ENCODE results near the gene RTN3. TPM values are rescaled to one million over a fixed set of nuclear protein-coding genes. Genes with fewer than 3 reads are reported as not detected.

The RTN3 gene
- total RNA-seq, 2 experiments from 2014 or later = 42.2 to 43.0 TPM

DNA sequence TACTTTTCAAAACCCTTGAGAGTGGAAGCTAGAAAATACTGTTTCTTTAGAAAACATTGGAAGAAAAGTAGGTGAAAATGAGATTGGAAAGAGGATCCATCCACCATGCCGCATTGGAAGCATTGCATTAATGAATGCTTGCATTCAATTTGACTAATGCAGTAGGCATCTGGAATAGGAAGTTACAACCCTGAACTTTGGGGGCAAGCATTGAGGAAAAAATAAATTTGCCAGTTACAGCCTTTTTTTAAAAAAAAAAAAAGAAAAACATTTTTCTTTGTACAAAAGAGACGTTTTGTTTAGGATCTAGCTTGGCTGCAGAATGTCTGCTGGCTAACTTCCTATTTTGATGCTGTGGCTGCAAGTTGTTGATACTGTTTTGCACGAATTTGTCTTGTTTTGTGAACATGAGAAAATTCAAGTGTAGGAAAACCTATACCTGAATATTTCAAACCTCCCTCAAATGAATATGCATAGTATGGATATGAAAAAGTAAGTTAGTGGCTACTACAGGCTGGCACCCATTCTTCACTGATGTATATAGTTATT, 28.1 kb downstream of the RTN3 start:
- DNase-seq (no peak), ATAC-seq (no peak)
- Mint-ChIP-seq H3K27ac (no peak overlapping the region), H3K9me3 (ENCODE audit: low read depth) (no peaks in the 10 kb centered on the region), H3K4me3 (no peak overlapping the region), H3K4me1 (no peaks in the 10 kb centered on the region), H3K27me3 (no peaks in the 10 kb centered on the region), H3K36me3 (ENCODE audit: low read depth) (peaks cover under 1% of the 10 kb centered on the region)
- ChIA-PET POLR2A (no interaction called here), CTCF (interaction anchor here (0.9 to 1.7 kb wide), 3 partner anchors 10 to 29 kb away, joined by 4 to 5 read pairs (median 5); no protein-coding TSS in a partner anchor)
- intact Hi-C loops (cut with DNase I, micrococcal nuclease) = no loop called here

DNA sequence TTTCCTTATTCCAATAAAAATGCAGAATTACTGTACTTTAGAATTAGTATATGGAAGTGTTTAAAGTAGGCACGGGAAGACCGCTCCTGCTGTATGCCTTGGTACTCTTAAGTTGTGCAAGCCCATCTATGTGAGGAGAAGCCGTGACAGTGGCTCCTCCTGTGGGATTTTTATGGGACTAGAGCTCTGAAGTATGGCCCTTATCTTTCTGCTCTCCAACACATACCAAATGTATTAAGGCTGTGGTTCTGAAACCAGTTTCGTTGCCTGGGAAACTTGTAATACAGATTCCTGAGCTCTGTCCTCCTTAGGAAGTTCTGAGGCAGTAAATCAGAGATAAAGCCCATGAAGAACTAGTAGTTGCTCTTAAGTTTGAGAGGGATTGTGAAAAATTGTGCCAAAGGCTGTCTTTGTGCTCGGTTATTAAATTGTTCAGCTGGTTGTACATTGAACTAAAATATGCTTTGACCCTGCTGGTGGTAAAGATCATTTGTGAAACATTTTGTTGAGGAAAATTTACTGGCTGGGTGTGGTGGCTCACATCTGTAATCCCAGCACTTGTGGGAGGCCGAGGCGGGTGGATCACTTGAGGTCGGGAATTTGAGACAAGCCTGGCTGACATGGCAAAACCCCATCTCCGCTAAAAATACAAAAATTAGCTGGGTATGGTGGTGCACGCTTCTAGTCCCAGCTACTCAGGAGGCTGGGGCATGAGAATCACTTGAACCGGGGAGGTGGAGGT, 29.3 kb downstream of the RTN3 start:
- Mint-ChIP-seq H3K9me3 (ENCODE audit: low read depth) (no peaks in the 10 kb centered on the region), H3K4me1 (peaks cover 5% of the 10 kb centered on the region), H3K36me3 (ENCODE audit: low read depth) (peaks cover 3% of the 10 kb centered on the region), H3K27ac (no peak overlapping the region), H3K4me3 (no peak overlapping the region), H3K27me3 (no peaks in the 10 kb centered on the region)
- ChIA-PET CTCF (interaction anchor here (0.7 to 1.4 kb wide), 2 partner anchors 27 to 528 kb away, joined by 3 to 6 read pairs; no protein-coding TSS in a partner anchor), POLR2A (no interaction called here)
- intact Hi-C loops (cut with DNase I, micrococcal nuclease) = no loop called here
- ATAC-seq = no peak
- no peak for DNase-seq

- ChIA-PET CTCF (interaction anchor here (0.6 to 1.4 kb wide), 2 partner anchors 11 to 26 kb away, joined by 3 to 6 read pairs; no protein-coding TSS in a partner anchor), POLR2A (interaction anchor here (0.6 kb wide), 1 partner anchor 24 kb away, joined by 5 read pairs; no protein-coding TSS in a partner anchor)
- ATAC-seq (no peak), DNase-seq (no peak)
- no peaks in the 10 kb centered on the region for H3K9me3 Mint-ChIP-seq (ENCODE audit: low read depth)
- intact Hi-C loops (cut with DNase I, micrococcal nuclease) = no loop called here
- H3K4me3 Mint-ChIP-seq = no peak overlapping the region
- peaks cover 5% of the 10 kb centered on the region for H3K4me1 Mint-ChIP-seq
- H3K27me3 Mint-ChIP-seq = no peaks in the 10 kb centered on the region
- H3K27ac Mint-ChIP-seq = no peak overlapping the region
- H3K36me3 Mint-ChIP-seq (ENCODE audit: low read depth) = peaks cover 3% of the 10 kb centered on the region
Observed at GRCh38 chr11:63711838-63712237, 30.5 kb downstream of the RTN3 start.

- Mint-ChIP-seq H3K27ac (no peak overlapping the region), H3K36me3 (ENCODE audit: low read depth) (peaks cover 3% of the 10 kb centered on the region), H3K4me3 (no peak overlapping the region), H3K4me1 (peaks cover 5% of the 10 kb centered on the region), H3K27me3 (no peaks in the 10 kb centered on the region), H3K9me3 (ENCODE audit: low read depth) (no peaks in the 10 kb centered on the region)
- DNase-seq (no peak), ATAC-seq (no peak)
- POLR2A ChIA-PET = no interaction called here
- intact Hi-C loops (cut with DNase I, micrococcal nuclease) = no loop called here
- CTCF ChIA-PET = interaction anchor here (0.6 to 1.8 kb wide), 3 partner anchors 35 to 233 kb away, joined by 3 to 4 read pairs (median 3); no protein-coding TSS in a partner anchor
Observed at GRCh38 chr11:63713766-63714165, 32.5 kb downstream of the RTN3 start.

GRCh38 chr11:63716046-63716445, 34.7 kb downstream of the RTN3 start:
- Mint-ChIP-seq H3K4me1 (peaks cover 5% of the 10 kb centered on the region), H3K27ac (no peak overlapping the region), H3K27me3 (no peaks in the 10 kb centered on the region), H3K9me3 (ENCODE audit: low read depth) (no peaks in the 10 kb centered on the region), H3K4me3 (no peak overlapping the region), H3K36me3 (ENCODE audit: low read depth) (peaks cover 3% of the 10 kb centered on the region)
- DNase-seq (no peak), ATAC-seq (no peak)
- CTCF ChIA-PET = interaction anchor here (0.7 to 1.1 kb wide), 2 partner anchors 19 to 452 kb away, joined by 3 read pairs; no protein-coding TSS in a partner anchor
- POLR2A ChIA-PET = no interaction called here
- intact Hi-C loops (cut with DNase I, micrococcal nuclease) = no loop called here

GRCh38 chr11:63719001-63719400, 37.7 kb downstream of the RTN3 start:
- no peaks in the 10 kb centered on the region for H3K27me3 Mint-ChIP-seq
- H3K9me3 Mint-ChIP-seq (ENCODE audit: low read depth) = no peaks in the 10 kb centered on the region
- no peak overlapping the region for H3K4me3 Mint-ChIP-seq
- POLR2A ChIA-PET = no interaction called here
- CTCF ChIA-PET = interaction anchor here (1.8 kb wide), 1 partner anchor 11 kb away, joined by 4 read pairs; no protein-coding TSS in a partner anchor
- H3K27ac Mint-ChIP-seq = no peak overlapping the region
- intact Hi-C loops (cut with DNase I, micrococcal nuclease) = no loop called here
- ATAC-seq (no peak), DNase-seq (no peak)
- peaks cover 3% of the 10 kb centered on the region for H3K36me3 Mint-ChIP-seq (ENCODE audit: low read depth)
- H3K4me1 Mint-ChIP-seq = peaks cover 5% of the 10 kb centered on the region

DNA sequence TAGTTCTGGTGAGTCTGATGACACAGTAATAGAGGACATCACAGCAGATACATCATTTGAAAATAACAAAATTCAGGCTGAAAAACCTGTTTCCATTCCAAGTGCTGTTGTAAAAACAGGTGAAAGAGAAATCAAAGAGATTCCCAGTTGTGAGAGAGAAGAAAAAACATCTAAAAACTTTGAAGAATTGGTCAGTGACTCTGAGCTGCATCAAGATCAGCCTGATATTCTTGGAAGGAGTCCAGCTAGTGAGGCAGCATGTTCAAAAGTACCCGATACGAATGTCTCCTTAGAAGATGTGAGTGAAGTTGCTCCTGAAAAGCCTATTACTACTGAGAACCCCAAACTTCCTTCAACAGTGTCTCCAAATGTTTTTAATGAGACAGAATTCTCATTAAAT, 38.7 kb downstream of the RTN3 start:
- ChIA-PET CTCF (interaction anchor here (0.6 to 1.6 kb wide), 4 partner anchors 11 to 320 kb away, joined by 3 to 4 read pairs (median 4); no protein-coding TSS in a partner anchor), POLR2A (no interaction called here)
- H3K36me3 Mint-ChIP-seq (ENCODE audit: low read depth) = no peaks in the 10 kb centered on the region
- no peak overlapping the region for H3K4me3 Mint-ChIP-seq
- DNase-seq = no peak
- no peak overlapping the region for H3K27ac Mint-ChIP-seq
- H3K9me3 Mint-ChIP-seq (ENCODE audit: low read depth) = no peaks in the 10 kb centered on the region
- no peak for ATAC-seq
- H3K27me3 Mint-ChIP-seq = no peaks in the 10 kb centered on the region
- H3K4me1 Mint-ChIP-seq = peaks cover 3% of the 10 kb centered on the region
- intact Hi-C loops (cut with DNase I, micrococcal nuclease) = no loop called here

DNA sequence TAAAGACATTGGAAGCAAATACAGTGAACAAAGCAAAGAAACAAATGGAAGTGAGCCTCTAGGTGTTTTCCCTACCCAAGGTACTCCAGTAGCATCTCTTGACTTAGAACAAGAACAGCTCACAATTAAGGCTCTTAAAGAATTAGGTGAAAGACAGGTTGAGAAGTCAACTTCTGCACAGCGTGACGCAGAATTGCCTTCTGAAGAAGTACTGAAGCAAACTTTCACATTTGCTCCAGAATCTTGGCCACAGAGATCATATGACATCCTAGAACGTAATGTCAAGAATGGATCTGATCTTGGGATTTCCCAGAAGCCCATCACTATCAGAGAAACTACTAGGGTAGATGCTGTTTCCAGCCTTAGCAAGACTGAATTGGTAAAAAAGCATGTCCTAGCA, 39.3 kb downstream of the RTN3 start:
- intact Hi-C loops (cut with DNase I, micrococcal nuclease) = no loop called here
- no peaks in the 10 kb centered on the region for H3K4me1 Mint-ChIP-seq
- no peak overlapping the region for H3K4me3 Mint-ChIP-seq
- POLR2A ChIA-PET = no interaction called here
- CTCF ChIA-PET = interaction anchor here (0.7 to 1.6 kb wide), 3 partner anchors 12 to 18 kb away, joined by 3 to 4 read pairs (median 3); no protein-coding TSS in a partner anchor
- ATAC-seq (no peak), DNase-seq (no peak)
- no peaks in the 10 kb centered on the region for H3K9me3 Mint-ChIP-seq (ENCODE audit: low read depth)
- no peak overlapping the region for H3K27ac Mint-ChIP-seq
- no peaks in the 10 kb centered on the region for H3K27me3 Mint-ChIP-seq
- no peaks in the 10 kb centered on the region for H3K36me3 Mint-ChIP-seq (ENCODE audit: low read depth)

- no peak for ATAC-seq
- intact Hi-C loops (cut with DNase I, micrococcal nuclease) = no loop called here
- CTCF ChIA-PET = interaction anchor here (0.6 to 1.6 kb wide), 2 partner anchors 9 to 14 kb away, joined by 3 to 8 read pairs; no protein-coding TSS in a partner anchor
- Mint-ChIP-seq H3K36me3 (ENCODE audit: low read depth) (no peaks in the 10 kb centered on the region), H3K27me3 (no peaks in the 10 kb centered on the region), H3K4me3 (no peak overlapping the region), H3K9me3 (ENCODE audit: low read depth) (no peaks in the 10 kb centered on the region), H3K27ac (no peak overlapping the region), H3K4me1 (no peaks in the 10 kb centered on the region)
- POLR2A ChIA-PET = no interaction called here
- no peak for DNase-seq
Observed at GRCh38 chr11:63729326-63729725, 48.0 kb downstream of the RTN3 start.

GRCh38 chr11:63736864-63737263, 55.6 kb downstream of the RTN3 start:
- POLR2A ChIA-PET = interaction anchor here (0.7 kb wide), 1 partner anchor 199 kb away, joined by 3 read pairs; no protein-coding TSS in a partner anchor

DNA sequence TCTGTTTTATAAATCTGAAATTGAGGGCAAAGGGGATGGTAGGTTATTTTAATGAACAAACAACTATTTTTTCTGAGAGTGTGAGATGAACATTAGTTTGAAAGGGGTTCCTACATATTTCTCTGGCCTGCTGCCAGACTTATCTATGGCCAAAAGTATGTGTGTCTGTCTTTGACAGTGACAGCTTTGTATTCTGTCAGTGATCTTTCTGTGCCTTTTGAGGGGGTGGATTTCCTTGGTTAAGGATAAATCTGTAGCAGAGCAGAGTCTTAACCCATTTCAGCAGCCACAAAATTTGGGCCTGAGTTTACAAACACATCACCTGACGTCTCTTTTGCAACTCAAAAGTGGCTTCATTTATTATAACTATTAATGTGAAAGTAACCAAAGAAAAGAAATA, 56.4 kb downstream of the RTN3 start:
- ChIA-PET CTCF (interaction anchor here (0.6 to 2.5 kb wide), 20 partner anchors 9 to 258 kb away, joined by 3 to 30 read pairs (median 5); partner anchors contain the start of genes RTN3 and ZFTA), POLR2A (no interaction called here)
- no peak overlapping the region for H3K27ac Mint-ChIP-seq

More at GRCh38 chr11:63736864-63737263, 55.6 kb downstream of the RTN3 start:
- Mint-ChIP-seq H3K36me3 (ENCODE audit: low read depth) (no peaks in the 10 kb centered on the region), H3K4me1 (peaks cover 2% of the 10 kb centered on the region), H3K27ac (no peak overlapping the region), H3K27me3 (no peaks in the 10 kb centered on the region), H3K4me3 (no peak overlapping the region), H3K9me3 (ENCODE audit: low read depth) (no peaks in the 10 kb centered on the region)
- CTCF ChIA-PET = interaction anchor here (0.7 to 2.1 kb wide), 5 partner anchors 19 to 262 kb away, joined by 3 to 30 read pairs (median 3); no protein-coding TSS in a partner anchor
- intact Hi-C loops (cut with DNase I, micrococcal nuclease) = loop anchor here (5.0 to 10.0 kb wide), 2 partner anchors 100 to 702 kb away; no protein-coding TSS in a partner anchor
- ATAC-seq (no peak), DNase-seq (no peak)

More for the DNA sequence above, 56.4 kb downstream of the RTN3 start:
- ATAC-seq = no peak
- no peak overlapping the region for H3K4me3 Mint-ChIP-seq
- no peak for DNase-seq
- intact Hi-C loops (cut with DNase I, micrococcal nuclease) = loop anchor here (1.0 to 10.0 kb wide), 6 partner anchors 67 to 703 kb away; partner anchors contain the start of gene ATL3 (in 1 of the 2)
- no peaks in the 10 kb centered on the region for H3K36me3 Mint-ChIP-seq (ENCODE audit: low read depth)
- no peaks in the 10 kb centered on the region for H3K27me3 Mint-ChIP-seq
- peaks cover 2% of the 10 kb centered on the region for H3K4me1 Mint-ChIP-seq
- no peaks in the 10 kb centered on the region for H3K9me3 Mint-ChIP-seq (ENCODE audit: low read depth)

All from activated CD4-positive, alpha-beta T cell treated with anti-CD3 and anti-CD28 coated beads for 36 hours (primary cell).